ENCODE data around the gene MYBPHL.

- no peak for TF ChIP-seq PATZ1 (CRISPR knock-in tag; IDR thresholded peaks at IDR 0.05; ENCODE audit: borderline replicate concordance)
- no peak for TF ChIP-seq OSR1 (CRISPR knock-in tag; IDR thresholded peaks at IDR 0.05)
- no peak for TF ChIP-seq ZFP3 (CRISPR knock-in tag; IDR thresholded peaks at IDR 0.05)
- TF ChIP-seq GLIS3 (CRISPR knock-in tag; IDR thresholded peaks at IDR 0.05): no peak
- no peak for TF ChIP-seq CREB5 (CRISPR knock-in tag; IDR thresholded peaks at IDR 0.05; ENCODE audit: low read depth)
- TF ChIP-seq ZNF8 (CRISPR knock-in tag; IDR thresholded peaks at IDR 0.05): no peak
- TF ChIP-seq ZNF565 (CRISPR knock-in tag; conservative IDR thresholded peaks at IDR 0.05; ENCODE audit: low read depth): no peak
These were observed 8.0 kb upstream of the MYBPHL start for GRCh38 chr1:109314795-109315194.
